ENCODE data around the gene ATP9B.

ATP9B gene

DNA sequence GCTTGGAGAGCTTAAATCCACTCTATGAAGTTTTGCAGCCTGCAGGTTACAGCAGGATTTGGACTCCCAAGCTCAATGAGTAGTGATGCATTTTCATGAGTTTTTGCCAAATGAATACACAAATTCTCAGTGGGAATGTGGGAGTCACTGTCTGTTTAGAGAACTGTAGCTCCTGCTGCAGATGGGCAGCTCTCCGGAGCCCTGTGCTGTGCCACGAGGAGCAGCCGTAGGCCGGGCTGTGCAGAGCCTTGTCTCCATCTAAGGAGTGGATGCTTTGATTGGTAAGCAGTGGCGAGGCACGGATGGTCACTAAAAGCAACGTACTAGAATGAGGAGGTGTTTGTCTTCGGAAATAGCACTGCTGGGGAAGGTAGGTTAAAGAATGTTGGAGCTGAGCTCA is 230.5 kb downstream of the ATP9B start:
- no peak for TF ChIP-seq ZFX (IDR thresholded peaks at IDR 0.05; ENCODE audit: borderline replicate concordance)
- TF ChIP-seq, protein P1, sequence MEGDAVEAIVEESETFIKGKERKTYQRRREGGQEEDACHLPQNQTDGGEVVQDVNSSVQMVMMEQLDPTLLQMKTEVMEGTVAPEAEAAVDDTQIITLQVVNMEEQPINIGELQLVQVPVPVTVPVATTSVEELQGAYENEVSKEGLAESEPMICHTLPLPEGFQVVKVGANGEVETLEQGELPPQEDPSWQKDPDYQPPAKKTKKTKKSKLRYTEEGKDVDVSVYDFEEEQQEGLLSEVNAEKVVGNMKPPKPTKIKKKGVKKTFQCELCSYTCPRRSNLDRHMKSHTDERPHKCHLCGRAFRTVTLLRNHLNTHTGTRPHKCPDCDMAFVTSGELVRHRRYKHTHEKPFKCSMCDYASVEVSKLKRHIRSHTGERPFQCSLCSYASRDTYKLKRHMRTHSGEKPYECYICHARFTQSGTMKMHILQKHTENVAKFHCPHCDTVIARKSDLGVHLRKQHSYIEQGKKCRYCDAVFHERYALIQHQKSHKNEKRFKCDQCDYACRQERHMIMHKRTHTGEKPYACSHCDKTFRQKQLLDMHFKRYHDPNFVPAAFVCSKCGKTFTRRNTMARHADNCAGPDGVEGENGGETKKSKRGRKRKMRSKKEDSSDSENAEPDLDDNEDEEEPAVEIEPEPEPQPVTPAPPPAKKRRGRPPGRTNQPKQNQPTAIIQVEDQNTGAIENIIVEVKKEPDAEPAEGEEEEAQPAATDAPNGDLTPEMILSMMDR (IDR thresholded peaks at IDR 0.05) = no peak
- H3K27ac ChIP-seq = no peak overlapping the region

DNA sequence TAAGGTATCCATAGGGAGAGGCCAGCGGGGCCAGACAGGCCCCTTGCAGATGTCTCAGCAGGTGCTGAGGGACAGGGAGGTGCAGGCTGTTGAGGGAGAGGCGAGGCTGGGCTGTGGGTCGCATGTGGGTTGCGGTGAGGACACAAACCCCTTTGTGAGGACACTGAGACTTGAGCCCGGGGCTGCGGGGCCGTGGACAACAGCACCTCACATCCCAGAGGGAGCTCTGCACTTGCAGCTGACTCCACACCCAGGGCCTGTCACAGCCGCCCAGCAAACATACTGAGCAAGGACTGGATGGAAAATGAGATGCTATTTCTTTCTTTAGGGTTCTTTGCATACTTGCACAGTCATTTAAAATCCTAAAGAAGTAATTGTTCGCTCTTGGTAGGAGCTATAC is 231.2 kb downstream of the ATP9B start:
- no peak for TF ChIP-seq ZFX (IDR thresholded peaks at IDR 0.05; ENCODE audit: borderline replicate concordance)
- TF ChIP-seq, protein P1 (IDR thresholded peaks at IDR 0.05) = no peak
- H3K27ac ChIP-seq = no peak overlapping the region

DNA sequence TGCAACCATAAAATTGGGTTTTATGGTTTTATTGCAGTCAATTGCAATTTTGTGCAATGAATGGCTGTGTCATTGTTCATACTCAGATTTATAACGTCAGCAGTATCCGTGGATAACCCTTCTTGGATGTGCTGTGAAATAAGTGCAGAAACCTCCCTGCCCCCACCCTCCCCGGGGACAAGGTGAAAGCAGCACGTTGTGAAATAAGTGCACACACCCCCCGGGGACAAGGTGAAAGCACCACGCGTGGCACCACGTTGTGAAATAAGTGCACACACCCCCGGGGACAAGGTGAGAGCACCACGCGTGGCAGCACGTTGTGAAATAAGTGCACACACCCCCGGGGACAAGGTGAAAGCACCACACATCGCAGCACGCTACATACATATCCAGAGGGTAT is 232.9 kb downstream of the ATP9B start:
- TF ChIP-seq ZFX (IDR thresholded peaks at IDR 0.05; ENCODE audit: borderline replicate concordance) = no peak
- TF ChIP-seq, protein P1 (IDR thresholded peaks at IDR 0.05) = no peak
- no peak overlapping the region for H3K27ac ChIP-seq

DNA sequence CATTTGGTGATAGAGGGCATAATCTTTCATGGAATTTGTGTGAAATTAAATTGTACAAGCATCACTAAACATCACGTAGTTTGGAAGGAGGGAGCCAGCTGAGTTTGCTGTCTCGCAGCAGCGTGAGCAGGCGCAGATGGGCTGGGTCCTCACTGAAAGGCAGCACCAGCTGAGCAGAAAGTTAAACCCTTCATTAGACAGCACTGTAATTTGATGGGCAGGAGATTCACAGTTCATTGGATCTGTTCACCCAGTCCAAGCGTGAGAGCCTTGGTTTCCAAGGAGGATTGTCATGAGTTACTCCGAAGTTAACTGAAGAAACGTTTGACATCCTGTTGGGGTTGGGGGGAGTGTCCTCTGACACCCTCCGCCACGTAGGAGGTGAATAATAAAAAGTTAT is 236.7 kb downstream of the ATP9B start:
- TF ChIP-seq, protein P1 (IDR thresholded peaks at IDR 0.05) = no peak
- TF ChIP-seq ZFX (IDR thresholded peaks at IDR 0.05; ENCODE audit: borderline replicate concordance) = no peak
- H3K27ac ChIP-seq = no peak overlapping the region

DNA sequence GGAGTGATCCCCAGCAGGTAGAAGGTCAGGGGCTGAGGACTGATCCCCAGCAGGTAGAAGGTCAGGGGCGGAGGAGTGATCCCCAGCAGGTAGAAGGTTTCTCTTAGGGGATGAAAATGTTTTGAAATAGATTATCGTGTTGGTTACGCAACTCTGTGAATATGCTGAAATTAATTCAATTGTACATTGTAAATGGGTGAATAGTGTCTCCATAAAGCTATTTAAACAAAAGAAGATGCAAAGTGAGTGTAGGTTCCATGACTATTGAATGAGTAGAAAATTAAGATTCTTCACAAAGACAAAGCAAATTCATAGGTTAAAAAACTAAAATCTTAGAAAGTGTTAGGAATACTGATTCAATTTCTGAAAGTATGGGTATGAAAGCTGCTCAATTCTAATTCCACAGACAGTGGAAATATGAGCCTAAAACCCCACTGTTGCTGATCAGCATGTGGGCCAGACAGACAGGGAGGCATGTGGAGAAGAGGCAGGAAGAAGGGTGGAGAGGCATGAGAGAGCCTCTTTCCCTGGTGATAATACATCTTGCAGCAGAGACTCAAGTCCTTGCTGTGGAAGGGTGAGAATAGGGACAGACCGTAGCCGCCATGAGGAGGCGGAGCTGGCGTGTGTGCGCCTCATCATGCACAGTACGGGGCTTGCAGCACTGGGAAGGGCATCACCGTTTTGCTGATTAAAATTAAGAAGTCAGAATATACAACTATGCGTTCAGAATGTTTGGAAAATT is 240.6 kb downstream of the ATP9B start:
- no peak overlapping the region for H3K27ac ChIP-seq
- TF ChIP-seq, protein P1 (IDR thresholded peaks at IDR 0.05) = no peak
- TF ChIP-seq ZFX (IDR thresholded peaks at IDR 0.05; ENCODE audit: borderline replicate concordance) = no peak

DNA sequence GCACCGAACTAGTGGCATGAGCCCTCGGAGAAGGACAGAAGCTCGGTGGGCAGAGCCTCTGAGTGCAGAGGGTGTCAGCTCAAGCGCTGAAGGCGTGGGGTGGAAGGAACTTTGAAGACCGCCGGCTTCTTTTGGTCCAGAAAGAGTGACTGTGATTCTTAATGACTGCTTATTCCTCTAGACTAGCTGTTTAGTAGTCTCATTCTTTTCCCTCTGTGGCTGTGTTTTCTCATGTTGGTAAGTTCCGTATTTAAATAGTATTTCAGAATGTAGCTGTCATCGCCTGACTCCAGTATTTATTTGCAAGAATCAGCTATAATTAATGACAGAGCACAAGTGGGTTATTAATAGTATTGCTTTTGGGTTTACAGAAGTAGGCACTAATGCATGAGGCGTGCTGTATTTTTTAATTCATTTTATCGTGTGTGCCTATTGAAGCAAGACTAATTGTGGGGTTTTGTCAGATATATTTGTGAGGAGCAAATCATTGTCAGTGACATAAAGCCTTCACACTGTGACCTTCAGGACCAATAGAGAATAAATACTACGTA is 245.7 kb downstream of the ATP9B start:
- TF ChIP-seq, protein P1 (IDR thresholded peaks at IDR 0.05) = no peak
- no peak for TF ChIP-seq ZFX (IDR thresholded peaks at IDR 0.05; ENCODE audit: borderline replicate concordance)
- H3K27ac ChIP-seq = no peak overlapping the region

DNA sequence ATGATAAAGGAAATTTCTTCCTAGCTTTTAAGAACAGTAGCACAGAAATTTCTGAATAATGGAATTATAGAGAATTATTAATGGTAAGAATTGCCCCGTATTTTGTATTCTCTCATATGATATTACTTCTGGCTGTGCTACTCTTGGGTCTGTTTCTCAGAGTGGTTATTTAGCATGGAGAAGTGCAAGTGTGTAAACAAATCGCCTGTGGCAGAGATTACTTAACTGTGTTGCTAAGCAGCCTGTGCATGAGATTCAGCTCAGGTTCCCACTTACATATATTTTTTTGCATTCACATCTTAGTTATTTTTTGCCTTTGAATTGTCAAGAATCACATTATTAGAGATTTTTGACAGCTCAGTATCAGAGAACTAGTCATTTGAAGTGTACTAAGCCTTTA is 246.4 kb downstream of the ATP9B start:
- no peak overlapping the region for H3K27ac ChIP-seq
- TF ChIP-seq, protein P1 (IDR thresholded peaks at IDR 0.05) = no peak
- no peak for TF ChIP-seq ZFX (IDR thresholded peaks at IDR 0.05; ENCODE audit: borderline replicate concordance)
